K562 (cell line): Measurements from ENCODE around the gene SDR39U1. TPM values are rescaled to one million over a fixed set of nuclear protein-coding genes. Genes with fewer than 3 reads are reported as not detected.

Source experiments
- ARID2 ChIP-seq: fragments of 450-650 bp; IDR thresholded peaks from 2 replicates; pipeline ENCODE4 v1.6.1; 2017; ENCODE audit warnings: antibody characterized with exemption, mild to moderate bottlenecking
- C11orf30 ChIP-seq: fragments of 450-650 bp; IDR thresholded peaks from 2 replicates; pipeline ENCODE4 v1.6.1; 2016; ENCODE audit warnings: low read depth, mild to moderate bottlenecking
- CBFA2T2 ChIP-seq: fragments of 450-650 bp; conservative IDR thresholded peaks from 2 replicates; pipeline ENCODE4 v1.6.1; 2017; ENCODE audit warnings: mild to moderate bottlenecking
- E2F3 ChIP-seq: fragments of 250-450 bp; sonication (Bioruptor Pico); IDR thresholded peaks from 2 replicates; pipeline ENCODE4 v1.4.0; 2020; ENCODE audit warnings: mild to moderate bottlenecking
- HCFC1 ChIP-seq: IDR thresholded peaks from 2 replicates; pipeline ENCODE4 v1.6.1; 2012; ENCODE audit warnings: low read depth, low read length, improper control_type of control experiment
- MCM5 ChIP-seq: fragments of 450-650 bp; IDR thresholded peaks from 2 replicates; pipeline ENCODE4 v1.6.1; 2016; ENCODE audit warnings: low read depth
- NCOA1 ChIP-seq: fragments of 450-650 bp; IDR thresholded peaks from 2 replicates; pipeline ENCODE4 v1.6.1; 2016; ENCODE audit warnings: low read depth
- NCOA4 ChIP-seq: fragments of 450-650 bp; IDR thresholded peaks from 2 replicates; pipeline ENCODE4 v1.6.1; 2018; ENCODE audit warnings: mild to moderate bottlenecking; ENCODE audit not compliant: partially characterized antibody
- NFIC ChIP-seq: fragments of 450-650 bp; IDR thresholded peaks from 2 replicates; pipeline ENCODE4 v1.6.1; 2017; ENCODE audit warnings: mild to moderate bottlenecking, inconsistent platforms
- POU5F1 ChIP-seq: fragments of 150-350 bp; IDR thresholded peaks from 2 replicates; pipeline ENCODE4 v1.6.1; 2014; ENCODE audit warnings: borderline replicate concordance, low read length, low read depth, mild to moderate bottlenecking; ENCODE audit not compliant: partially characterized antibody
- PRMT5 ChIP-seq: sonication (generic); formaldehyde crosslinking; IDR thresholded peaks from 2 replicates; pipeline ENCODE4 v1.5.0; 2020; ENCODE audit warnings: missing genetic modification reagents
- PTRF ChIP-seq: fragments of 450-650 bp; IDR thresholded peaks from 2 replicates; pipeline ENCODE4 v1.6.1; 2016; ENCODE audit warnings: mild to moderate bottlenecking, missing genetic modification characterization, missing compliant biosample characterization
- TAF15 ChIP-seq: fragments of 200-400 bp; formaldehyde crosslinking; IDR thresholded peaks from 2 replicates; pipeline ENCODE4 v1.6.1; 2017; ENCODE audit warnings: mild to moderate bottlenecking, low read depth, low read length, moderate library complexity
- XRCC3 ChIP-seq: fragments of 450-650 bp; IDR thresholded peaks from 2 replicates; pipeline ENCODE4 v1.6.1; 2017; ENCODE audit warnings: mild to moderate bottlenecking, moderate library complexity
- YBX1 ChIP-seq: fragments of 450-650 bp; IDR thresholded peaks from 2 replicates; pipeline ENCODE4 v1.7.1; 2016; ENCODE audit warnings: mild to moderate bottlenecking
- ZFX ChIP-seq: sonication (generic); formaldehyde crosslinking; IDR thresholded peaks from 2 replicates; pipeline ENCODE4 v1.8.0; 2022; ENCODE audit warnings: mild to moderate bottlenecking, missing genetic modification reagents, moderate library complexity
- ZNF197 ChIP-seq: fragments of 200-800 bp; sonication (Bioruptor generic); IDR thresholded peaks from 2 replicates; pipeline ENCODE4 v1.6.1; 2016; ENCODE audit warnings: low read depth, missing genetic modification characterization, missing compliant biosample characterization
- ZNF584 ChIP-seq: fragments of 200-800 bp; sonication (Bioruptor generic); IDR thresholded peaks from 2 replicates; pipeline ENCODE4 v1.6.1; 2016; ENCODE audit warnings: low read depth, mild to moderate bottlenecking, missing genetic modification characterization, missing compliant biosample characterization
- ZNF655 ChIP-seq: fragments of 250-450 bp; sonication (Bioruptor Pico); IDR thresholded peaks from 2 replicates; pipeline ENCODE4 v1.5.0; 2021
- ZZZ3 ChIP-seq: fragments of 450-650 bp; IDR thresholded peaks from 2 replicates; pipeline ENCODE4 v1.6.1; 2016; ENCODE audit warnings: antibody characterized with exemption, mild to moderate bottlenecking, moderate library complexity
- polyA plus RNA-seq, 8 experiments: library from polyadenylated mRNA; depleted of rRNA in 4 of 8; stranded (reverse) in 5 of 8; unstranded in 3 of 8; fragments of >200 nt; fragmentation: Nextera tagmentation in 2 of 8; fragmentation: Illumina TruSeq in 1 of 8; extraction: Ambion mirVana in 2 of 8; extraction: Trizol in 1 of 8; gene quantifications; 2 replicates each; pipeline versions ENCODE4 v1.2.1 to v1.2.3, GENCODE V29; 2011 to 2014; ENCODE audit warnings: inconsistent platforms in 1 of 8, missing spikeins in 1 of 8
- total RNA-seq, 7 experiments: library from RNA; depleted of rRNA in 6 of 7; stranded (reverse); fragments of >200 nt in 6 of 7; fragmentation: Illumina TruSeq in 2 of 7; extraction: Trizol in 2 of 7; gene quantifications; 2 replicates each; pipeline versions ENCODE4 v1.2.1 to v1.2.3, GENCODE V29; 2011 to 2021; ENCODE audit warnings: low replicate concordance in 1 of 7
- TF ChIP-seq, protein P1 (sequence below): sonication (generic); formaldehyde crosslinking; IDR thresholded peaks from 2 replicates; pipeline ENCODE4 v1.4.0; 2020; ENCODE audit warnings: mild to moderate bottlenecking, missing genetic modification reagents
- TF ChIP-seq, protein P2 (sequence below): fragments of 450-650 bp; IDR thresholded peaks from 2 replicates; pipeline ENCODE4 v1.6.1; 2017; ENCODE audit warnings: antibody characterized with exemption
- TF ChIP-seq, protein P3 (sequence below): sonication (generic); formaldehyde crosslinking; IDR thresholded peaks from 2 replicates; pipeline ENCODE4 v1.8.0; 2022; ENCODE audit warnings: mild to moderate bottlenecking, missing genetic modification reagents

Gene SDR39U1
- total and polyA plus RNA-seq, 9 of the 15 experiments (the other 6 are each of a cell fraction or from before 2014, with no cell fraction given), result 10.4 to 56.1 (median 19.8) TPM

- TF ChIP-seq ZNF584 (CRISPR knock-in tag) (no peak), XRCC3 (no peak), ZZZ3 (no peak), PTRF (tag) (no peak), ZNF197 (CRISPR knock-in tag) (no peak), NCOA1 (peak; percentile 93), TAF15 (no peak), CBFA2T2 (peak; percentile 28; the same call in 1 of the 2 replicates), ZFX (CRISPR knock-in tag) (peak; percentile 80), E2F3 (CRISPR knock-in tag) (no peak), C11orf30 (peak; percentile 91), PRMT5 (CRISPR knock-in tag) (no peak), NFIC (no peak), POU5F1 (no peak), YBX1 (no peak), NCOA4 (no peak), ARID2 (no peak), MCM5 (no peak), HCFC1 (peak; percentile 79), ZNF655 (CRISPR knock-in tag) (no peak)
- TF ChIP-seq, protein P1, sequence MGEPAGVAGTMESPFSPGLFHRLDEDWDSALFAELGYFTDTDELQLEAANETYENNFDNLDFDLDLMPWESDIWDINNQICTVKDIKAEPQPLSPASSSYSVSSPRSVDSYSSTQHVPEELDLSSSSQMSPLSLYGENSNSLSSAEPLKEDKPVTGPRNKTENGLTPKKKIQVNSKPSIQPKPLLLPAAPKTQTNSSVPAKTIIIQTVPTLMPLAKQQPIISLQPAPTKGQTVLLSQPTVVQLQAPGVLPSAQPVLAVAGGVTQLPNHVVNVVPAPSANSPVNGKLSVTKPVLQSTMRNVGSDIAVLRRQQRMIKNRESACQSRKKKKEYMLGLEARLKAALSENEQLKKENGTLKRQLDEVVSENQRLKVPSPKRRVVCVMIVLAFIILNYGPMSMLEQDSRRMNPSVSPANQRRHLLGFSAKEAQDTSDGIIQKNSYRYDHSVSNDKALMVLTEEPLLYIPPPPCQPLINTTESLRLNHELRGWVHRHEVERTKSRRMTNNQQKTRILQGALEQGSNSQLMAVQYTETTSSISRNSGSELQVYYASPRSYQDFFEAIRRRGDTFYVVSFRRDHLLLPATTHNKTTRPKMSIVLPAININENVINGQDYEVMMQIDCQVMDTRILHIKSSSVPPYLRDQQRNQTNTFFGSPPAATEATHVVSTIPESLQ, result no peak
- TF ChIP-seq, protein P2, sequence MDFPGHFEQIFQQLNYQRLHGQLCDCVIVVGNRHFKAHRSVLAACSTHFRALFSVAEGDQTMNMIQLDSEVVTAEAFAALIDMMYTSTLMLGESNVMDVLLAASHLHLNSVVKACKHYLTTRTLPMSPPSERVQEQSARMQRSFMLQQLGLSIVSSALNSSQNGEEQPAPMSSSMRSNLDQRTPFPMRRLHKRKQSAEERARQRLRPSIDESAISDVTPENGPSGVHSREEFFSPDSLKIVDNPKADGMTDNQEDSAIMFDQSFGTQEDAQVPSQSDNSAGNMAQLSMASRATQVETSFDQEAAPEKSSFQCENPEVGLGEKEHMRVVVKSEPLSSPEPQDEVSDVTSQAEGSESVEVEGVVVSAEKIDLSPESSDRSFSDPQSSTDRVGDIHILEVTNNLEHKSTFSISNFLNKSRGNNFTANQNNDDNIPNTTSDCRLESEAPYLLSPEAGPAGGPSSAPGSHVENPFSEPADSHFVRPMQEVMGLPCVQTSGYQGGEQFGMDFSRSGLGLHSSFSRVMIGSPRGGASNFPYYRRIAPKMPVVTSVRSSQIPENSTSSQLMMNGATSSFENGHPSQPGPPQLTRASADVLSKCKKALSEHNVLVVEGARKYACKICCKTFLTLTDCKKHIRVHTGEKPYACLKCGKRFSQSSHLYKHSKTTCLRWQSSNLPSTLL, result no peak
- TF ChIP-seq, protein P3, sequence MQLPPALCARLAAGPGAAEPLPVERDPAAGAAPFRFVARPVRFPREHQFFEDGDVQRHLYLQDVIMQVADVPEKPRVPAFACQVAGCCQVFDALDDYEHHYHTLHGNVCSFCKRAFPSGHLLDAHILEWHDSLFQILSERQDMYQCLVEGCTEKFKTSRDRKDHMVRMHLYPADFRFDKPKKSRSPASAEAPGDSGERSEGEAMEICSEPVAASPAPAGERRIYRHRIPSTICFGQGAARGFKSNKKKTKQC (CRISPR knock-in tag), result no peak
Measured at GRCh38 chr14:24442240-24443052, at the start of gene SDR39U1 (continued).
